Trophoblast cell (in vitro differentiated cells and primary cell): ENCODE results near the gene VPS33B.
"Not testable (repeated sequence)": the region's sequence is repeated elsewhere in the genome, so short reads cannot be mapped to it uniquely, and the experiment has no call there.

Experiments
- DNase-seq, 2 donors: peaks; one replicate each; pipeline ENCODE4 v3.0.0-alpha.2; 2016
- H2AFZ ChIP-seq: 2 replicates; pipeline ENCODE4 v1.6.1; 2013; ENCODE audit warnings: low read length, moderate library complexity, mild to moderate bottlenecking; ENCODE audit not compliant: insufficient read depth, poor library complexity
- H2AK5ac ChIP-seq: 2 replicates; pipeline ENCODE4 v1.6.1; 2013; ENCODE audit warnings: mild to moderate bottlenecking, low read length
- H2BK120ac ChIP-seq: 2 replicates; pipeline ENCODE4 v1.6.1; 2013; ENCODE audit warnings: low read length, mild to moderate bottlenecking, moderate library complexity; ENCODE audit not compliant: insufficient read depth, poor library complexity
- H2BK12ac ChIP-seq: 2 replicates; pipeline ENCODE4 v1.6.1; 2013; ENCODE audit warnings: mild to moderate bottlenecking, low read length, moderate library complexity
- H2BK5ac ChIP-seq: 2 replicates; pipeline ENCODE4 v1.6.1; 2013; ENCODE audit warnings: low read length, low read depth, moderate library complexity, mild to moderate bottlenecking; ENCODE audit not compliant: poor library complexity
- H3K14ac ChIP-seq: 2 replicates; pipeline ENCODE4 v1.6.1; 2013; ENCODE audit warnings: mild to moderate bottlenecking, low read length
- H3K18ac ChIP-seq: 2 replicates; pipeline ENCODE4 v1.6.1; 2013; ENCODE audit warnings: mild to moderate bottlenecking, low read length
- H3K23ac ChIP-seq: 2 replicates; pipeline ENCODE4 v1.6.1; 2013; ENCODE audit warnings: low read length
- H3K27ac ChIP-seq: 2 replicates; pipeline ENCODE4 v1.5.1; 2013; ENCODE audit warnings: low read depth, mild to moderate bottlenecking, inconsistent platforms, low read length, moderate library complexity
- H3K27me3 ChIP-seq: 2 replicates; pipeline ENCODE4 v1.6.1; 2013; ENCODE audit warnings: inconsistent platforms, mild to moderate bottlenecking, low read length, moderate library complexity; ENCODE audit not compliant: insufficient read depth
- H3K36me3 ChIP-seq, 2 experiments: 1 replicate in 1 of 2; 2 replicates in 1 of 2; pipeline ENCODE4 v1.6.1; 2013; ENCODE audit warnings: low read length in 2 of 2, mild to moderate bottlenecking in 2 of 2, moderate library complexity in 1 of 2; ENCODE audit not compliant: insufficient read depth in 2 of 2, control insufficient read depth in 1 of 2
- H3K4ac ChIP-seq: 2 replicates; pipeline ENCODE4 v1.6.1; 2013; ENCODE audit warnings: low read depth, mild to moderate bottlenecking, low read length, moderate library complexity
- H3K4me1 ChIP-seq, 2 experiments: 1 replicate in 1 of 2; 2 replicates in 1 of 2; pipeline ENCODE4 v1.6.1; 2013; ENCODE audit warnings: low read length in 2 of 2, mild to moderate bottlenecking in 2 of 2, moderate library complexity in 1 of 2; ENCODE audit not compliant: insufficient read depth in 2 of 2, control insufficient read depth in 1 of 2
- H3K4me2 ChIP-seq: 2 replicates; pipeline ENCODE4 v1.6.1; 2013; ENCODE audit warnings: inconsistent platforms, mild to moderate bottlenecking, low read length, moderate library complexity
- H3K4me3 ChIP-seq: 2 replicates; pipeline ENCODE4 v1.5.1; 2013; ENCODE audit warnings: mild to moderate bottlenecking, low read depth, low read length, inconsistent platforms
- H3K79me1 ChIP-seq: one replicate; pipeline ENCODE4 v1.6.1; 2013; ENCODE audit warnings: low read length
- H3K79me2 ChIP-seq: 2 replicates; pipeline ENCODE4 v1.6.1; 2013; ENCODE audit warnings: low read length, mild to moderate bottlenecking; ENCODE audit not compliant: control insufficient read depth, insufficient read depth, poor library complexity
- H3K9ac ChIP-seq: 2 replicates; pipeline ENCODE4 v1.6.1; 2013; ENCODE audit warnings: mild to moderate bottlenecking, low read length
- H3K9me3 ChIP-seq: 2 replicates; pipeline ENCODE4 v1.6.1; 2013; ENCODE audit warnings: low read depth, mild to moderate bottlenecking, control low read depth, inconsistent platforms, low read length; ENCODE audit not compliant: insufficient read depth
- H4K12ac ChIP-seq: 2 replicates; pipeline ENCODE4 v1.6.1; 2013; ENCODE audit warnings: low read depth, mild to moderate bottlenecking, low read length, moderate library complexity
- H4K8ac ChIP-seq: 2 replicates; pipeline ENCODE4 v1.6.1; 2013; ENCODE audit warnings: low read depth, mild to moderate bottlenecking, low read length, moderate library complexity
- H4K91ac ChIP-seq: one replicate; pipeline ENCODE4 v1.6.1; 2013; ENCODE audit warnings: low read depth, mild to moderate bottlenecking, low read length, moderate library complexity
- WGBS: extraction: QIAGEN DNeasy Blood & Tissue Kit; methylation state at CpG from one replicate; pipeline ENCODE4 v1.1.7; 2013; ENCODE audit warnings: missing lambda C conversion rate; ENCODE audit not compliant: insufficient read length, insufficient coverage; ENCODE audit errors: extremely low coverage; 5-methylcytosine and 5-hydroxymethylcytosine counted together

The VPS33B gene

GRCh38 chr15:91013701-91014100 lies 8.7 kb downstream of the VPS33B start:
- not testable (repeated sequence) for H3K18ac ChIP-seq
- WGBS = no CpG with 5 or more reads among the region's 10 CpGs

GRCh38 chr15:91007266-91007665 lies 15.1 kb downstream of the VPS33B start:
- Histone ChIP-seq H3K4me2 (no peak overlapping the region), H3K27me3 (no peaks in the 10 kb centered on the region), H3K9ac (no peak overlapping the region), H4K12ac (no peak overlapping the region), H3K79me2 (no peaks in the 10 kb centered on the region), H3K79me1 (no peaks in the 10 kb centered on the region), H2BK5ac (no peak overlapping the region), H2AK5ac (no peak overlapping the region), H2BK12ac (no peak overlapping the region), H2BK120ac (no peak overlapping the region), H3K4me1 (no peaks in the 10 kb centered on the region), H4K8ac (no peak overlapping the region), H3K4ac (no peak overlapping the region), H2AFZ (no peak overlapping the region), H3K9me3 (no peaks in the 10 kb centered on the region), H3K23ac (no peak overlapping the region), H3K14ac (no peak overlapping the region), H4K91ac (no peak overlapping the region), H3K4me3 (no peak overlapping the region), H3K27ac (no peak overlapping the region), H3K36me3 (peaks cover 23 to 45% of the 10 kb centered on the region in 2 experiments), H3K18ac (no peak overlapping the region)
- no CpG with 5 or more reads among the region's 3 CpGs for WGBS
- no peak for DNase-seq

More at GRCh38 chr15:91013701-91014100, 8.7 kb downstream of the VPS33B start:
- H3K79me1 ChIP-seq, H3K79me2 ChIP-seq, H3K9me3 ChIP-seq, H3K27me3 ChIP-seq, H3K27ac ChIP-seq, H4K91ac ChIP-seq, H2BK12ac ChIP-seq, H3K4ac ChIP-seq, H3K4me2 ChIP-seq, H3K4me3 ChIP-seq, H4K12ac ChIP-seq, H3K14ac ChIP-seq, H2BK5ac ChIP-seq, H2AFZ ChIP-seq, H2AK5ac ChIP-seq, H3K36me3 ChIP-seq, H3K9ac ChIP-seq, H3K23ac ChIP-seq, H4K8ac ChIP-seq, H3K4me1 ChIP-seq, H2BK120ac ChIP-seq: not testable (repeated sequence)
- DNase-seq = peak; percentile 83 to 85

- Histone ChIP-seq H3K79me2 (no peaks in the 10 kb centered on the region), H3K9me3 (no peaks in the 10 kb centered on the region), H3K27ac (no peak overlapping the region), H3K79me1 (no peaks in the 10 kb centered on the region), H2BK5ac (no peak overlapping the region), H2BK120ac (no peak overlapping the region), H3K4me3 (no peak overlapping the region), H4K8ac (no peak overlapping the region), H3K23ac (no peak overlapping the region), H3K4me1 (no peaks in the 10 kb centered on the region), H2AFZ (no peak overlapping the region), H3K27me3 (no peaks in the 10 kb centered on the region), H3K18ac (no peak overlapping the region), H3K14ac (no peak overlapping the region), H4K12ac (no peak overlapping the region), H3K9ac (no peak overlapping the region), H3K4me2 (no peak overlapping the region), H2BK12ac (no peak overlapping the region), H2AK5ac (no peak overlapping the region), H4K91ac (no peak overlapping the region), H3K36me3 (peaks cover 32 to 51% of the 10 kb centered on the region in 2 experiments), H3K4ac (no peak overlapping the region)
- no CpG with 5 or more reads among the region's 3 CpGs for WGBS
- no peak for DNase-seq
Observed at GRCh38 chr15:91001209-91001608, 21.2 kb downstream of the VPS33B start.

GRCh38 chr15:90998737-90999136 lies 23.7 kb downstream of the VPS33B start:
- Histone ChIP-seq H3K9ac (no peak overlapping the region), H2BK5ac (no peak overlapping the region), H3K36me3 (peaks cover 24 to 34% of the 10 kb centered on the region in 2 experiments), H2AFZ (no peak overlapping the region), H2AK5ac (no peak overlapping the region), H4K12ac (no peak overlapping the region), H3K18ac (no peak overlapping the region), H3K4me3 (no peak overlapping the region), H3K27ac (no peak overlapping the region), H2BK12ac (no peak overlapping the region), H3K14ac (no peak overlapping the region), H3K4me2 (no peak overlapping the region), H3K9me3 (no peaks in the 10 kb centered on the region), H3K27me3 (no peaks in the 10 kb centered on the region), H3K79me1 (peaks cover 8% of the 10 kb centered on the region), H4K8ac (no peak overlapping the region), H3K79me2 (peaks cover 8% of the 10 kb centered on the region), H3K23ac (no peak overlapping the region), H4K91ac (no peak overlapping the region), H3K4me1 (no peaks in the 10 kb centered on the region), H2BK120ac (no peak overlapping the region), H3K4ac (no peak overlapping the region)
- whole genome bisulfite sequencing = no CpG with 5 or more reads among the region's 8 CpGs
- no peak for DNase-seq
